DMS79 treated with DMSO at 0.1 percent for 48 hours (cell line): ENCODE data around the gene NPHP4.
A peak's percentile ranks its signal among the peaks of the same experiment; 100 is the strongest.

Experiments
- DNase-seq: peaks from one replicate; lab custom pipeline; 2025; lab: John Stamatoyannopoulos, UW

NPHP4 gene

GRCh38 chr1:5831600-5832335 is 160.5 kb downstream of the NPHP4 start:
- DNase-seq = no peak

- no peak for DNase-seq
Measured at GRCh38 chr1:5830771-5831599, 161.2 kb downstream of the NPHP4 start.

GRCh38 chr1:5829414-5829813 is 162.8 kb downstream of the NPHP4 start:
- no peak for DNase-seq

GRCh38 chr1:5828308-5828935 is 163.8 kb downstream of the NPHP4 start:
- no peak for DNase-seq

DNA sequence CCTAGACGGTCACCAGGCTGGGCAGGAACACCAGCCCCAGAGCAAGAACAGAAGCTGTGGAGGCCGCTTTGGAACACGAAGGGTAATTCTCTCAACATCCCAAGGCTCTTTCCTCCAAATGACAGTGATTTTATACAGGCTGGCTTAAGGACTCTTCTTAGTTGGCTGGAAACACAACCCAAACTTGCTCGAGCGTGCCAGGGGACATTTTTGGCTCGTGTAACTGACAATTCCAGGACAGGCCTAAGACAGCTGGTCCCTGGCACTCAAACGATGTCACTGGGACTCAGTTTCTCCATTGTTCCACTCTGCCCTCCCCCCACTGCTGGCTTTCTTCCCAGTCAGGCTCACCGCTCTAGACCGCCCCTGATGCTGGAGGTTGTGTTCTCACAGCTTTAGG is 164.7 kb downstream of the NPHP4 start:
- peak; percentile 32 for DNase-seq

DNA sequence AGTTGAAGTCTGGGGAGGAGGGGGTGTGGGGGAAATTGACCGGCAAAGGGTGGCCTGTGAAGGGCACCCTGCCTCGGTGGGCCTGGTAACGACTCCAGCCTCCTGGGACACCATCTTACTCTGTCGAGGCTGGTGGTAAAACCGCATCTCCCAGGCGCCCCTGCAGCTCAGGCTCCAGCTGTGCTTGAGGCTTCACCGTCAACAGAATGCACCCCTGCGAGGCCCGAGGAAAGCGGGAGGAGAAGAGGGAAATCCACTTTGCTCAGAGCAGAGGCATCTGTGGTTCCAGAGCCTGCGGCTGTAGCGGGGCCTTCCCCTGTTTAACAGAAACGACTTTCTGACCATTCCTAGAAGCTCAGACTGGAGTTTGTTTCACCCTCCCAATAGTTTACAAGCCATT is 165.6 kb downstream of the NPHP4 start:
- no peak for DNase-seq

DNA sequence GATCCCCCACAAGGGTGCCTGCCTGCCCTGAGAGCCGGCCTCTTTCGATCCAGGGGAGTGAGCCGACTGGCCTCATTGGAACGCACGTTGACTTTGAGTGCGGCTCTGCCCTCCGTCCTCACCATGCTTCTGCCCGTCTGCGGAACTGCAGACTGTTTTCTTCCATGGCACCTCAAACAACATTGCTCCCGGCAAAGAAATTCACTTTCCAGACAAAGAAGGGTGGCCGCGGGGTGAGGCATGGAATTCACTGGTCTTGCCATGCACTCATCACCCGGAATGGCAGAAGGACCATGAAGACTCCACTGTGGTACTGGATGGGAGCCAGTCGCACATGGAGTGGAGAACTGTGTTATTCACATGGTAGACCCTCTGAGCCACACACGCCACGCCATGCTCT is 169.5 kb downstream of the NPHP4 start:
- DNase-seq = no peak

DNA sequence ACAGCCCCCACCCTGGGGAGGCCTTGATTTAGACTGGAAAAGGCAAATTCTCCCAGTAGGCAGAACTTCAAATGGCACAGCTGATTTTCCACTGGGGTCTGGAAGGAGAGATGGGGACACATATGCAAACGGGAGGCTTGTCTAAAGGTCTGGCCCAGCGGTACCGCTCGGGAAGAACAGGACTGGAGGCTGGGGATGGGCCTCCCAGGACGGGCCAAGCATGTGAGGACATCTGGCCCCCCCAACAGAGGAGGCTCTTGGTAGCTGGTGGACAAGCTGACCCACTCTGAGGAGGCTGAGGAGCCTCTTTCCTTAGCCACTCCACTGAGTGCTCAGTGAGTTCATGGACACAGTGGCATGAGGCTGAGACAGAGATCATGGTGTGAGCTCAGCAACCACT is 170.0 kb downstream of the NPHP4 start:
- DNase-seq = no peak

- DNase-seq = no peak
Measured at GRCh38 chr1:5821540-5822176, 170.6 kb downstream of the NPHP4 start.

- DNase-seq = no peak
Measured at GRCh38 chr1:5820026-5820421, 172.2 kb downstream of the NPHP4 start.

- DNase-seq = peak; percentile 21
Measured at GRCh38 chr1:5819391-5820025, 172.7 kb downstream of the NPHP4 start.

DNA sequence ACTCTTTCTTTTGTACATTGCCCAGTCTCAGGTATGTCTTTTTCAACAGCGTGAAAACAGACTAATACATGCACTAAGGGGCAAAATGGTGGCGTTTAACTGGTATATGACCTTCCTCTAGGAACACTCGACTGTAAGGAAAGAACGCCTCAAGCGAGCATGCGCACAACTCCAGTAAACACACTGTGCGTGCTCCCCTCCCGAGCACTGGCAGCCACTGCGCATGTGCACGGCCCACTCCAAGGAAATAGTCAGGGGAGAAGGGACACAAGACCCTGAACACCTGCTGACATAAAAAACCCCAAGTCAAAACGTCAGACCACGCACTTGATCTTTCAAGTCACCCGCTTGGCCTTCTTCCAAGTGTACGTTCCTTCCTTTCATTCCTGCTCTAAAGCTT is 173.5 kb downstream of the NPHP4 start:
- peak; percentile 43 for DNase-seq

- DNase-seq = no peak
Measured at GRCh38 chr1:5815716-5816115, 176.5 kb downstream of the NPHP4 start.

- DNase-seq = no peak
Measured at GRCh38 chr1:5815211-5815610, 177.0 kb downstream of the NPHP4 start.

DNA sequence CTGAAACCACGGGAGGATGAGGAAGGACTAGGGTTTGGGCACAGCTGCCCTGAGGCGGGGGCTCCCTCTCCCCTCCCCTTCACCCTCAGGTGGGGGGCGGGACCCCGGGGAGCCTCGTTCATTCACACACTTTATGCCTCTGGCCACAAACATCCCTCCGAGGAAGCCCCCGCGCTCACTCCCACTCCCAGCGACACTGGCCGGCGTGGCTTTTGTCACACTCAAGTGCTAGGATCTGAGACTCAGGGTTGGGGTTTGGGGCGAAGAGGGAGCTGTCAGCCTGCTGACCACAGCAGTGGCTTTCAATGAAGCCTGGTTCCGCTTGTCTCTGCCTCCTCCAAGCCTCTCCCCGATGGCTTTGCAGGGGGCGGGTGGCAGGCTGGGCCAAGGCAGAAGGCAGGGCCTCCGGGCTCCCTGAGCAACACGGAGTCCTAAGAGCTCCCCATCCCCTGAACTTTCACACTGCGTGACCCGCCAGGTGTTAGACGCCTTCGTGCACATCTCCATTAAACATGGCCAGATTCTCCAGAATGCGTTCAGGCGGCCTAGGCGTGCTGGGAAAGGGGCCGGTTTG is 178.1 kb downstream of the NPHP4 start:
- no peak for DNase-seq

GRCh38 chr1:5813480-5813879 is 178.7 kb downstream of the NPHP4 start:
- no peak for DNase-seq
